ENCODE measurements around the gene RNU2-1.

GRCh38 chr17:43220511-43221125 lies 13.2 kb downstream of the RNU2-1 start:
- TF ChIP-seq CTCF (IDR thresholded peaks at IDR 0.05) (no peak), POLR2A (IDR thresholded peaks at IDR 0.05) (no peak)
